Memory B cell (primary cell): Measurements from ENCODE around the gene STYK1.
"Not testable (repeated sequence)": the region's sequence is repeated elsewhere in the genome, so short reads cannot be mapped to it uniquely, and the experiment has no call there.

ENCODE experiments used
- ATAC-seq: fragments of 150-1000 bp; cut with Tn5 transposase; 2 replicates; pipeline ENCODE4 v1.10.0; 2021; ENCODE audit warnings: low read depth, mild to moderate bottlenecking, moderate library complexity
- DNase-seq, 2 donors: peaks; one replicate each; pipeline ENCODE4 v3.0.0; 2022; ENCODE audit warnings: low spot score in 2 of 2
- H3K27ac Mint-ChIP-seq: one replicate; pipeline ENCODE4 v1.8.0; 2022; ENCODE audit warnings: mild to moderate bottlenecking, moderate library complexity, mixed read lengths
- H3K27me3 Mint-ChIP-seq: one replicate; pipeline ENCODE4 v1.8.0; 2022; ENCODE audit warnings: mixed read lengths
- H3K36me3 Mint-ChIP-seq: one replicate; pipeline ENCODE4 v1.8.0; 2022; ENCODE audit warnings: mild to moderate bottlenecking, mixed read lengths
- H3K4me1 Mint-ChIP-seq: one replicate; pipeline ENCODE4 v1.8.0; 2022; ENCODE audit warnings: mixed read lengths
- H3K4me3 Mint-ChIP-seq: one replicate; pipeline ENCODE4 v1.8.0; 2022; ENCODE audit warnings: mild to moderate bottlenecking, moderate library complexity, mixed read lengths
- H3K9me3 Mint-ChIP-seq: one replicate; pipeline ENCODE4 v1.8.0; 2022; ENCODE audit warnings: mixed read lengths

The STYK1 gene

GRCh38 chr12:10595881-10596280 is 78.0 kb downstream of the STYK1 start:
- DNase-seq (no peak), ATAC-seq (no peak)
- H3K36me3 Mint-ChIP-seq: peaks cover 12% of the 10 kb centered on the region
- no peak overlapping the region for H3K4me3 Mint-ChIP-seq
- no peak overlapping the region for H3K27ac Mint-ChIP-seq
- no peaks in the 10 kb centered on the region for H3K4me1 Mint-ChIP-seq
- H3K27me3 Mint-ChIP-seq: no peaks in the 10 kb centered on the region
- H3K9me3 Mint-ChIP-seq: no peaks in the 10 kb centered on the region

- ATAC-seq (no peak), DNase-seq (no peak)
- Mint-ChIP-seq H3K36me3 (peaks cover 15% of the 10 kb centered on the region), H3K27me3 (no peaks in the 10 kb centered on the region), H3K27ac (no peak overlapping the region), H3K4me1 (no peaks in the 10 kb centered on the region), H3K9me3 (no peaks in the 10 kb centered on the region), H3K4me3 (no peak overlapping the region)
These were observed 82.9 kb downstream of the STYK1 start for GRCh38 chr12:10590966-10591365.

- H3K27me3 Mint-ChIP-seq: no peaks in the 10 kb centered on the region
- no peak overlapping the region for H3K4me3 Mint-ChIP-seq
- ATAC-seq: no peak
- H3K27ac Mint-ChIP-seq: no peak overlapping the region
- peaks cover 1% of the 10 kb centered on the region for H3K9me3 Mint-ChIP-seq
- peaks cover 14% of the 10 kb centered on the region for H3K36me3 Mint-ChIP-seq
- no peaks in the 10 kb centered on the region for H3K4me1 Mint-ChIP-seq
- no peak for DNase-seq
These were observed 89.4 kb downstream of the STYK1 start for GRCh38 chr12:10584415-10584814.

GRCh38 chr12:10582704-10583103 is 91.1 kb downstream of the STYK1 start:
- H3K4me1 Mint-ChIP-seq: no peaks in the 10 kb centered on the region
- no peak overlapping the region for H3K27ac Mint-ChIP-seq
- H3K27me3 Mint-ChIP-seq: no peaks in the 10 kb centered on the region
- DNase-seq (no peak), ATAC-seq (no peak)
- H3K9me3 Mint-ChIP-seq: peaks cover 1% of the 10 kb centered on the region
- H3K4me3 Mint-ChIP-seq: no peak overlapping the region
- peaks cover 14% of the 10 kb centered on the region for H3K36me3 Mint-ChIP-seq

- H3K27me3 Mint-ChIP-seq: not testable (repeated sequence)
These were observed 91.7 kb downstream of the STYK1 start for GRCh38 chr12:10582133-10582532.

GRCh38 chr12:10574307-10574706 is 99.5 kb downstream of the STYK1 start:
- Mint-ChIP-seq H3K27me3 (no peaks in the 10 kb centered on the region), H3K36me3 (no peaks in the 10 kb centered on the region), H3K4me1 (no peaks in the 10 kb centered on the region), H3K9me3 (no peaks in the 10 kb centered on the region), H3K27ac (no peak overlapping the region), H3K4me3 (no peak overlapping the region)
- DNase-seq (no peak), ATAC-seq (no peak)

More at GRCh38 chr12:10582133-10582532, 91.7 kb downstream of the STYK1 start:
- H3K36me3 Mint-ChIP-seq: peaks cover 12% of the 10 kb centered on the region
- not testable (repeated sequence) for H3K4me3 Mint-ChIP-seq, H3K9me3 Mint-ChIP-seq, ATAC-seq, DNase-seq, H3K27ac Mint-ChIP-seq, H3K4me1 Mint-ChIP-seq

- DNase-seq, H3K36me3 Mint-ChIP-seq, ATAC-seq, H3K27me3 Mint-ChIP-seq, H3K9me3 Mint-ChIP-seq, H3K4me3 Mint-ChIP-seq, H3K27ac Mint-ChIP-seq, H3K4me1 Mint-ChIP-seq: not testable (repeated sequence)
These were observed 101.8 kb downstream of the STYK1 start for GRCh38 chr12:10572021-10572490.

- Mint-ChIP-seq H3K27me3 (peaks cover 8% of the 10 kb centered on the region), H3K4me1 (no peaks in the 10 kb centered on the region), H3K27ac (no peak overlapping the region), H3K9me3 (no peaks in the 10 kb centered on the region), H3K4me3 (no peak overlapping the region), H3K36me3 (no peaks in the 10 kb centered on the region)
- no peak for DNase-seq
- no peak for ATAC-seq
These were observed 102.7 kb downstream of the STYK1 start for GRCh38 chr12:10571141-10571540.
